ENCODE results near the gene OR1I1. TPM values are rescaled to one million over a fixed set of nuclear protein-coding genes. Genes with fewer than 3 reads are reported as not detected.

The OR1I1 gene
- total RNA-seq, 4 donors from 2014 or later, result not detected

DNA sequence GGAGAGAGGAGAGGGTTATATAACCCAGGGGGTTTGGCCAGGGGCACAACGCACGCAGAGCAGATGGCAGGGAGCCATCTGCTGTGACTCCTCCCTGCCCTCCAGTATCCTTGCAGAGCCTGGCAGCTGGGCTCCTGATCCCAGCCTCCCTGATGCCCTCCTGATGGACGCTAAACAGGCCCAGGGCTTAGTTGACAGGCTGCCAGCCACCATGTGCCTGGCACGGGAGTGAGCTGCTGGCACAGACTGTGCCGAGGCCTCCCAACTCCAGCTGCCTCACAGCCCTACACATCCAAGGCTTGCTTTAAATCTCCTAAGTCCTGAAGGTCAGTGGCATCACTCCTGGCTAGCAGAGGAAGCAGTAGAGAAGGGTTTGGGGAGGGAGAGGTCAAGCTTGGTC, 41.9 kb downstream of the OR1I1 start:
- ATAC-seq (peak; percentile 8 to 11), DNase-seq (peak; percentile 28 to 63)
- Histone ChIP-seq H3K36me3 (peaks cover 0 to 22% of the 10 kb centered on the region in 2 donors), H3K4me1 (peaks cover 13 to 15% of the 10 kb centered on the region in 2 donors), H3K4me3 (no peak overlapping the region), H3K27me3 (no peaks in the 10 kb centered on the region), H3K9me3 (no peaks in the 10 kb centered on the region), H3K27ac (peak overlapping the region; percentile 89 to 95 (median 93))
- no peak for TF ChIP-seq POLR2A (IDR thresholded peaks at IDR 0.05)
- TF ChIP-seq, protein P1, sequence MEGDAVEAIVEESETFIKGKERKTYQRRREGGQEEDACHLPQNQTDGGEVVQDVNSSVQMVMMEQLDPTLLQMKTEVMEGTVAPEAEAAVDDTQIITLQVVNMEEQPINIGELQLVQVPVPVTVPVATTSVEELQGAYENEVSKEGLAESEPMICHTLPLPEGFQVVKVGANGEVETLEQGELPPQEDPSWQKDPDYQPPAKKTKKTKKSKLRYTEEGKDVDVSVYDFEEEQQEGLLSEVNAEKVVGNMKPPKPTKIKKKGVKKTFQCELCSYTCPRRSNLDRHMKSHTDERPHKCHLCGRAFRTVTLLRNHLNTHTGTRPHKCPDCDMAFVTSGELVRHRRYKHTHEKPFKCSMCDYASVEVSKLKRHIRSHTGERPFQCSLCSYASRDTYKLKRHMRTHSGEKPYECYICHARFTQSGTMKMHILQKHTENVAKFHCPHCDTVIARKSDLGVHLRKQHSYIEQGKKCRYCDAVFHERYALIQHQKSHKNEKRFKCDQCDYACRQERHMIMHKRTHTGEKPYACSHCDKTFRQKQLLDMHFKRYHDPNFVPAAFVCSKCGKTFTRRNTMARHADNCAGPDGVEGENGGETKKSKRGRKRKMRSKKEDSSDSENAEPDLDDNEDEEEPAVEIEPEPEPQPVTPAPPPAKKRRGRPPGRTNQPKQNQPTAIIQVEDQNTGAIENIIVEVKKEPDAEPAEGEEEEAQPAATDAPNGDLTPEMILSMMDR (IDR thresholded peaks at IDR 0.05 in 4 of 5, conservative IDR thresholded peaks at IDR 0.05 in 1 of 5), result no peak
- in situ Hi-C loops (cut with MboI; ENCODE audit: low sequenced_read_pairs in 4 of 4) (no loop called here), intact Hi-C loops (cut with DNase I; ENCODE audit: low total_unique reads) (loop anchor here (2.0 to 10.0 kb wide), 3 partner anchors 329 to 1061 kb away; partner anchors contain the start of gene FAM32A)

DNA sequence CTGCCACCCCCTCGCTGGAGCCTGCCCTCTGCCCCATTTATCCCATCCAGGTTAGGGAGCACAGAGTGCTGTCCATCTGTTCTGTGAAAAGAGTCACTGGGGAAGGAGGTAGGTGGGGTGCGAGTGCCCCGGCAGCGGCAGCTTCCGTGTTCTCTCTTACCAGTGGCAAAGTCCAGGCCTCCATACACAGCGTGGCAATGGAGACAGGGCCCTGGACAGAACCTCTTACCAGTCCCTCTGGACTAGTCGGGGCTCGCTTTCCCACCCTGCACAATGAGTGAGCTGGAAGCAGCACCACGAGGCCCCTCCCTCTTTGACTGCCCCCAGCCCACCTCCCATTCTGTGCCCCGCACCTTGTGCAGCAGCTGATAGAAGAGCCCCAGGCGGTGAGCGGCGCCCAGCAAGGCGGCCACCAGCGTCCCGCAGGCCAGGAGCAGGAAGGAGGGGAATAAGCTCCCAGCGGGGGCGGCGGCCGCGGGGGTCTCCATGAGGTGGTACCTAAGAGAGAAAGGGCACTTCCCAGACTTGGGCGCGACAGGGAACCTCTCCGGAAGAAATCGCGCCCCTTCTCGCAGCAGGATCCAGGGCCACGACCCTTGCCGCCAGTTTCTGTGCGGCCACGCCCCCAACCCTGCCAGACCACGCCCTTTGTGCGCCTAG, 42.7 kb downstream of the OR1I1 start:
- H3K4me3 ChIP-seq, result peak overlapping the region; percentile 78 to 85 (median 84)
- H3K9me3 ChIP-seq, result no peaks in the 10 kb centered on the region
- H3K27me3 ChIP-seq, result no peaks in the 10 kb centered on the region
- intact Hi-C loops (cut with DNase I; ENCODE audit: low total_unique reads) (loop anchor here (2.0 to 10.0 kb wide), 4 partner anchors 328 to 1060 kb away; partner anchors contain the start of genes FAM32A and RAB8A), in situ Hi-C loops (cut with MboI; ENCODE audit: low sequenced_read_pairs in 4 of 4) (no loop called here)
- no peak for DNase-seq
- peak overlapping the region; percentile 89 to 95 (median 93) for H3K27ac ChIP-seq
- H3K4me1 ChIP-seq, result peaks cover 13 to 15% of the 10 kb centered on the region in 2 donors
- H3K36me3 ChIP-seq, result peaks cover 0 to 14% of the 10 kb centered on the region in 2 donors
- peak in 1 of 2 donors; percentile 3 for ATAC-seq
- TF ChIP-seq, protein P1 (IDR thresholded peaks at IDR 0.05 in 4 of 5, conservative IDR thresholded peaks at IDR 0.05 in 1 of 5), result no peak
- TF ChIP-seq POLR2A (IDR thresholded peaks at IDR 0.05), result no peak

DNA sequence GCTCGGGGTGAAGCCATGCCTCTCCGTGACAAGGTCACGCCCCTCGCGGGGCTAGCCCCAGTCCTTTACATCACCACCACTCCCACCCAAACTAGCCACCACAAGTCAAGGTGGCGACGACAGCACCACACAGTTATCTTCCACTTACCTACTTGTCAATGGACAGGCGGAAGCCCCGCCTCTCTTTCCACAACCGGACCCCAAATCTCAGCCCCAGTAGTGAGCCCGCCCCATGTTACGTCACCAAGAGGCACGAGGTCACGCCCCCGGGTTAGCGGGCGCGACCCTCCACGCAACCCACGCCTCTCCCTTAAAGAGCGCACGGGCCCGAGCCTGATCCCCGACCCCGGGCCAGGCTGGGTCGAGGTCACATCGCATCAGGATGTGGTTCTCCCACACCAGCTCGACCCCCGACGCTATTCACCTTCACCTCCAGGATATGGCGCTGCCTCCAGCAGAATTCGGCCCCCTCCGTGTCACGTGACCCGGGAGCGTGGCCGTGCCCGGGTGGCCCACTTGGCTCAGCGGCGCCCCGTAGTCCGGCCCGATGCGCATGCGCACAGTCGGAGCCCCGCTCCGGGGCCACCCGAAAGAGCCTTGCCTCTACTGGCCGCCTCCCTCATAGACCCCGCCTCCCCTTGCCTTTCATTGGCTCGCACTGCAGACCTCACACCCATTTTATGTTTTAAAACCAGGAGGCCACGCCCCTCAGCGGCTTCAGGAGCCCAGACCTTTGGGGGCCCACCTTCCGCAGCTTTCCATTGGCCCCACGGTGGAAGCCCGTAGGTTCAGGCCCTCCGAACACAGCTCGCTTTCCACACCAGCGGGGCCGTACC, 43.4 kb downstream of the OR1I1 start:
- DNase-seq, result peak; percentile 95 to 98
- no peaks in the 10 kb centered on the region for H3K9me3 ChIP-seq
- intact Hi-C loops (cut with DNase I; ENCODE audit: low total_unique reads) (loop anchor here (2.0 to 10.0 kb wide), 4 partner anchors 327 to 1059 kb away; partner anchors contain the start of genes FAM32A and RAB8A), in situ Hi-C loops (cut with MboI; ENCODE audit: low sequenced_read_pairs in 4 of 4) (no loop called here)
- TF ChIP-seq POLR2A (IDR thresholded peaks at IDR 0.05), result peak; percentile 40 to 42
- TF ChIP-seq, protein P1 (IDR thresholded peaks at IDR 0.05 in 4 of 5, conservative IDR thresholded peaks at IDR 0.05 in 1 of 5), result peak in 2 of 5 experiments; percentile 35 to 48
- peak; percentile 94 to 95 for ATAC-seq
- H3K4me3 ChIP-seq, result peak overlapping the region; percentile 78 to 85 (median 84)
- H3K27ac ChIP-seq, result peak overlapping the region; percentile 89 to 95 (median 93)
- H3K36me3 ChIP-seq, result peaks cover 0 to 6% of the 10 kb centered on the region in 2 donors
- peaks cover 13 to 15% of the 10 kb centered on the region in 2 donors for H3K4me1 ChIP-seq
- no peaks in the 10 kb centered on the region for H3K27me3 ChIP-seq

DNA sequence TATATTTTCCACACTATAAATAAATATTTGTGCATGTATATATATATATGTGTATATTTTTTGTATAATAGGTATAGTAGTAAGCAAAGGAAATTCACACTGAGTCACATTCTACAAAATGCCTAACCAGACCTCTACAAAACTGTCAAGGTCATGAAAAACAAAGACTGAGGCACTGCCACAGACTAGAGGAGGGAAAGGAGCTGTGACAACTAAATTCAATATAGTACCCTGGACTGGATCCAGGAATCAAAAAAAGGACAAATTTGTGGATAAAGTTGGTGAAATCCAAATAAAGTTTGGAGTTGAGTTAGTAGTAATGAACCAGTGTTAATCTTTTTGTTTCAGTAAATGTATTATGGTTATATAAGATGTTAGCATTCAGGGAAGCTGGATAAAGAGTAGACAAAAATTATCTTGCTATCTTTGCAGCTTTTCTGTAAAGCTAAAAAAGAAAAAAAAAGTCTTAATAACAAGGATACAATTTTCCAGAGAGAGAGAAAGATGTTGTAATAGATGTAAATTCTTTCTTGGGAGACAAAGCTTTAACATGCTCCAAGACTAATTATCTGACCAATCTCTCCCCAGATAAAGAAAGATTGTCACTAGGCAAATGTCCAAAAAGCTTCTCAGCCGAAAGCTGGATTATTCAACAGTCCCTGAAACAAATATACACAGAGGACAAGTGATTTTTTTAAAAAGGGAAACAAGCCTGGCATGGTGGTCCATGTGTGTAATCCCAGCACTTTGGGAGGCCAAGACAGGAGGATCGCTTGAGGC, 44.3 kb downstream of the OR1I1 start:
- no peaks in the 10 kb centered on the region for H3K36me3 ChIP-seq
- H3K27ac ChIP-seq, result peak overlapping the region; percentile 89 to 95 (median 93)
- in situ Hi-C loops (cut with MboI; ENCODE audit: low sequenced_read_pairs in 4 of 4) (no loop called here), intact Hi-C loops (cut with DNase I; ENCODE audit: low total_unique reads) (loop anchor here (5.0 to 10.0 kb wide), 3 partner anchors 562 to 1058 kb away; partner anchors contain the start of genes FAM32A and RAB8A)
- no peaks in the 10 kb centered on the region for H3K9me3 ChIP-seq
- TF ChIP-seq, protein P1 (IDR thresholded peaks at IDR 0.05 in 4 of 5, conservative IDR thresholded peaks at IDR 0.05 in 1 of 5), result no peak
- TF ChIP-seq POLR2A (IDR thresholded peaks at IDR 0.05), result no peak
- peak overlapping the region; percentile 42 to 85 (median 81) for H3K4me3 ChIP-seq
- DNase-seq (no peak), ATAC-seq (no peak)
- H3K4me1 ChIP-seq, result peaks cover 13 to 15% of the 10 kb centered on the region in 2 donors
- no peaks in the 10 kb centered on the region for H3K27me3 ChIP-seq

All from gastrocnemius medialis (tissue), 4 donors.